Right lobe of liver (tissue), 4 donors: ENCODE results near the gene EPB41L1.

Experiments used
- POLR2A ChIP-seq: fragments of 450-650 bp; IDR thresholded peaks from one replicate; pipeline ENCODE4 v1.6.1; 2017; ENCODE audit warnings: antibody characterized with exemption, mild to moderate bottlenecking
- TF ChIP-seq, protein P1 (sequence below), 4 donors: fragments of 200-600 bp in 3 of 4; fragments of 450-650 bp in 1 of 4; IDR thresholded peaks; one replicate each; pipeline versions ENCODE4 v1.5.1 to v1.8.0; 2016 to 2022; ENCODE audit warnings: antibody characterized with exemption in 4 of 4, mild to moderate bottlenecking in 2 of 4
- donor health status: DM: no; HTN: no; CAD: no.
- donor health status: DM: no; HTN: no; CAD: no.
- donor health status: DM: no; HTN: yes; CAD: no.

DNA sequence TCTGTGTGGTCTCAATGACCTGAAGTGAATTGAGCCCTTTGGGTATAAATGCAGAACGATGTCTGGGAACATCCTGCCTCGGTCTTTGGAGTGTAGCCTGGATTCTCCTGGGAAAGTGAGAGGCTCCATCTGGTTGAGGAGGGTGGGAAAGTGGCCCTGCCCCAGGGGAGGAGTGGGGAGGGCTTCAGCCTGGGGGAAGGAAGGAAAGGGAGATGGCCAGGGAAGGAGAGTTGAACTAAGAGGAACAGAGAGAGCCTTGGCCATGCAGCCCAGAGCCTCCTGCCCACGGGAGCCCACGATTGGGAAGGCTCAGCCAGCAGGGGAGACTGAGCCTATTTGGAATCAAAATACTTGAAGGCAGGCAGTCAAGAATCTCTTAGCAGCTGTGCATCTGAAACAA is 2.3 kb upstream of the EPB41L1 start:
- TF ChIP-seq, protein P1, sequence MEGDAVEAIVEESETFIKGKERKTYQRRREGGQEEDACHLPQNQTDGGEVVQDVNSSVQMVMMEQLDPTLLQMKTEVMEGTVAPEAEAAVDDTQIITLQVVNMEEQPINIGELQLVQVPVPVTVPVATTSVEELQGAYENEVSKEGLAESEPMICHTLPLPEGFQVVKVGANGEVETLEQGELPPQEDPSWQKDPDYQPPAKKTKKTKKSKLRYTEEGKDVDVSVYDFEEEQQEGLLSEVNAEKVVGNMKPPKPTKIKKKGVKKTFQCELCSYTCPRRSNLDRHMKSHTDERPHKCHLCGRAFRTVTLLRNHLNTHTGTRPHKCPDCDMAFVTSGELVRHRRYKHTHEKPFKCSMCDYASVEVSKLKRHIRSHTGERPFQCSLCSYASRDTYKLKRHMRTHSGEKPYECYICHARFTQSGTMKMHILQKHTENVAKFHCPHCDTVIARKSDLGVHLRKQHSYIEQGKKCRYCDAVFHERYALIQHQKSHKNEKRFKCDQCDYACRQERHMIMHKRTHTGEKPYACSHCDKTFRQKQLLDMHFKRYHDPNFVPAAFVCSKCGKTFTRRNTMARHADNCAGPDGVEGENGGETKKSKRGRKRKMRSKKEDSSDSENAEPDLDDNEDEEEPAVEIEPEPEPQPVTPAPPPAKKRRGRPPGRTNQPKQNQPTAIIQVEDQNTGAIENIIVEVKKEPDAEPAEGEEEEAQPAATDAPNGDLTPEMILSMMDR (IDR thresholded peaks at IDR 0.05) = no peak
- TF ChIP-seq POLR2A = no peak
